Prostate gland (tissue), 2 donors: ENCODE results near the gene KLHL29. TPM values are rescaled to one million over a fixed set of nuclear protein-coding genes. Genes with fewer than 3 reads are reported as not detected.
A peak's percentile ranks its signal among the peaks of the same experiment; 100 is the strongest.

Experiments
- DNase-seq: peaks from one replicate; pipeline ENCODE4 v3.0.0-alpha.2; 2019; ENCODE audit warnings: low spot score
- H3K27ac ChIP-seq, 2 donors: fragments of 200-600 bp; sonication (generic); 2 replicates each; pipeline ENCODE4 v1.5.1; 2017 to 2019
- H3K27me3 ChIP-seq: fragments of 200-600 bp; sonication (generic); replicated peaks from 2 replicates; pipeline ENCODE4 v1.5.1; 2019; ENCODE audit not compliant: insufficient read depth
- H3K36me3 ChIP-seq, 2 donors: fragments of 200-600 bp; sonication (generic); 1 replicate in 1 of 2; 2 replicates in 1 of 2; pipeline versions ENCODE4 v1.5.1 to v1.8.1; 2017 to 2019
- H3K4me1 ChIP-seq: fragments of 200-600 bp; sonication (generic); replicated peaks from 2 replicates; pipeline ENCODE4 v1.5.1; 2019
- H3K4me3 ChIP-seq, 2 donors: fragments of 200-600 bp; sonication (generic); 2 replicates each; pipeline ENCODE4 v1.5.1; 2017 to 2019
- H3K9me3 ChIP-seq: fragments of 200-600 bp; sonication (generic); 2 replicates; pipeline ENCODE4 v1.5.1; 2017
- CTCF ChIP-seq, 4 experiments: fragments of 200-600 bp in 2 of 4; fragments of 450-650 bp in 2 of 4; sonication (generic) in 2 of 4; IDR thresholded peaks; 1 replicate in 3 of 4; 2 replicates in 1 of 4; pipeline ENCODE4 v1.5.1; 2016 to 2019; ENCODE audit warnings: antibody characterized with exemption in 4 of 4, mild to moderate bottlenecking in 2 of 4, moderate library complexity in 2 of 4
- POLR2A ChIP-seq: fragments of 450-650 bp; IDR thresholded peaks from one replicate; pipeline ENCODE4 v1.6.1; 2016; ENCODE audit warnings: antibody characterized with exemption, mild to moderate bottlenecking
- POLR2AphosphoS5 ChIP-seq: sonication (generic); formaldehyde crosslinking; IDR thresholded peaks from one replicate; pipeline ENCODE4 v1.6.1; 2017; ENCODE audit warnings: antibody characterized with exemption
- WGBS: methylation state at CpG from one replicate; pipeline ENCODE4 v1.1.5; 2018; 5-methylcytosine and 5-hydroxymethylcytosine counted together
- intact Hi-C: fragments of 100-400 bp; cut with DNase I; formaldehyde crosslinking; loops from one replicate; pipeline ENCODE4 v1.14.2; 2022
- total RNA-seq, 2 donors: library from RNA; depleted of rRNA; stranded (reverse); fragments of >200 nt; gene quantifications; one replicate each; pipeline ENCODE4 v1.1.0, GENCODE V29; 2016

KLHL29 gene
- total RNA-seq, 2 donors from 2014 or later, result 23.3 to 24.8 TPM

GRCh38 chr2:23402205-23402740 is 17.3 kb downstream of the KLHL29 start:
- intact Hi-C loops, result no loop called here
- Histone ChIP-seq H3K36me3 (no peaks in the 10 kb centered on the region), H3K4me1 (peaks cover 2% of the 10 kb centered on the region), H3K4me3 (no peak overlapping the region), H3K9me3 (no peaks in the 10 kb centered on the region), H3K27me3 (no peaks in the 10 kb centered on the region), H3K27ac (no peak overlapping the region)
- no peak for TF ChIP-seq POLR2A
- no peak for TF ChIP-seq CTCF (IDR thresholded peaks at IDR 0.05)
- TF ChIP-seq POLR2AphosphoS5, result no peak
- WGBS, result 58% methylated on average over 6 of the region's 6 CpGs
- no peak for DNase-seq

GRCh38 chr2:23404426-23404825 is 19.4 kb downstream of the KLHL29 start:
- Histone ChIP-seq H3K4me3 (no peak overlapping the region), H3K27me3 (no peaks in the 10 kb centered on the region), H3K36me3 (no peaks in the 10 kb centered on the region), H3K27ac (peak overlapping the region; percentile 7 to 42), H3K4me1 (peaks cover 2% of the 10 kb centered on the region), H3K9me3 (no peaks in the 10 kb centered on the region)
- WGBS, result 3% methylated on average over 8 of the region's 8 CpGs
- intact Hi-C loops, result no loop called here
- TF ChIP-seq POLR2A (no peak), CTCF (IDR thresholded peaks at IDR 0.05) (peak in 2 of 4 experiments; percentile 20 to 34), POLR2AphosphoS5 (peak; percentile 48)
- DNase-seq, result peak; percentile 59

GRCh38 chr2:23409248-23409647 is 24.3 kb downstream of the KLHL29 start:
- no peak overlapping the region for H3K4me3 ChIP-seq
- TF ChIP-seq POLR2AphosphoS5 (no peak), CTCF (IDR thresholded peaks at IDR 0.05) (no peak), POLR2A (no peak)
- no peak for DNase-seq
- no peaks in the 10 kb centered on the region for H3K4me1 ChIP-seq
- intact Hi-C loops, result no loop called here
- no peak overlapping the region for H3K27ac ChIP-seq
- H3K9me3 ChIP-seq, result no peaks in the 10 kb centered on the region
- no peaks in the 10 kb centered on the region for H3K36me3 ChIP-seq
- WGBS, result 98% methylated on average over 8 of the region's 8 CpGs
- no peaks in the 10 kb centered on the region for H3K27me3 ChIP-seq

- 73% methylated on average over 6 of the region's 6 CpGs for WGBS
- intact Hi-C loops, result no loop called here
- H3K4me1 ChIP-seq, result no peaks in the 10 kb centered on the region
- TF ChIP-seq POLR2A (no peak), CTCF (IDR thresholded peaks at IDR 0.05) (no peak), POLR2AphosphoS5 (no peak)
- no peak overlapping the region for H3K4me3 ChIP-seq
- no peaks in the 10 kb centered on the region for H3K36me3 ChIP-seq
- no peak for DNase-seq
- H3K27ac ChIP-seq, result no peak overlapping the region
- no peaks in the 10 kb centered on the region for H3K27me3 ChIP-seq
- H3K9me3 ChIP-seq, result no peaks in the 10 kb centered on the region
These were observed 25.6 kb downstream of the KLHL29 start for GRCh38 chr2:23410596-23410995.

- intact Hi-C loops, result no loop called here
- DNase-seq, result no peak
- TF ChIP-seq POLR2A (no peak), CTCF (IDR thresholded peaks at IDR 0.05) (no peak), POLR2AphosphoS5 (no peak)
- no peaks in the 10 kb centered on the region for H3K36me3 ChIP-seq
- no peak overlapping the region for H3K27ac ChIP-seq
- H3K27me3 ChIP-seq, result no peaks in the 10 kb centered on the region
- no peaks in the 10 kb centered on the region for H3K4me1 ChIP-seq
- H3K4me3 ChIP-seq, result no peak overlapping the region
- 84% methylated on average over 9 of the region's 9 CpGs for WGBS
- H3K9me3 ChIP-seq, result no peaks in the 10 kb centered on the region
These were observed 26.9 kb downstream of the KLHL29 start for GRCh38 chr2:23411752-23412431.
